ENCODE data around the gene SSBP2.

The SSBP2 gene

GRCh38 chr5:81646469-81646995 is 104.4 kb downstream of the SSBP2 start:
- H3K36me3 ChIP-seq (ENCODE audit: low read length): peaks cover 16% of the 10 kb centered on the region

GRCh38 chr5:81642210-81642609 is 108.7 kb downstream of the SSBP2 start:
- H3K27me3 ChIP-seq (ENCODE audit: low read length): no peaks in the 10 kb centered on the region
- H4K20me1 ChIP-seq (ENCODE audit: low read depth, low read length): no peaks in the 10 kb centered on the region; the same call in 1 of the 2 replicates
- no peak overlapping the region for H2AFZ ChIP-seq (ENCODE audit: low read depth, low read length, severe bottlenecking)
- peaks cover 9% of the 10 kb centered on the region for H3K36me3 ChIP-seq (ENCODE audit: low read length)
- H3K4me2 ChIP-seq (ENCODE audit: low read depth, low read length, poor library complexity, severe bottlenecking): no peak overlapping the region
- H3K9me3 ChIP-seq (ENCODE audit: insufficient read depth, low read length): no peaks in the 10 kb centered on the region
- no peak overlapping the region for H3K9ac ChIP-seq (ENCODE audit: low read length)
- H3F3A ChIP-seq (ENCODE audit: insufficient read depth): no peaks in the 10 kb centered on the region
- no peak for TF ChIP-seq CTCF (IDR thresholded peaks at IDR 0.05; ENCODE audit: insufficient read depth, low read length, poor library complexity, severe bottlenecking)
- no peak for TF ChIP-seq EZH2phosphoT487 (conservative IDR thresholded peaks at IDR 0.05; ENCODE audit: low read length)
- peaks cover 47% of the 10 kb centered on the region for H3K79me2 ChIP-seq (ENCODE audit: insufficient read depth, low read length)
- H3K27ac ChIP-seq (ENCODE audit: low read depth, low read length): no peak overlapping the region
- H3K9me2 ChIP-seq (replicated peaks; ENCODE audit: insufficient read depth, low read length): no peaks in the 10 kb centered on the region
- no peak overlapping the region for H3K4me3 ChIP-seq (ENCODE audit: insufficient read depth, low read length, poor library complexity, severe bottlenecking)

More at GRCh38 chr5:81646469-81646995, 104.4 kb downstream of the SSBP2 start:
- no peak overlapping the region for H3K9ac ChIP-seq (ENCODE audit: low read length)
- H3K4me2 ChIP-seq (ENCODE audit: low read depth, low read length, poor library complexity, severe bottlenecking): no peak overlapping the region
- H3K9me3 ChIP-seq (ENCODE audit: insufficient read depth, low read length): no peaks in the 10 kb centered on the region
- peaks cover 4% of the 10 kb centered on the region; the same call in 1 of the 2 replicates for H4K20me1 ChIP-seq (ENCODE audit: low read depth, low read length)
- H2AFZ ChIP-seq (ENCODE audit: low read depth, low read length, severe bottlenecking): no peak overlapping the region
- H3K27me3 ChIP-seq (ENCODE audit: low read length): no peaks in the 10 kb centered on the region
- no peak overlapping the region for H3K4me3 ChIP-seq (ENCODE audit: insufficient read depth, low read length, poor library complexity, severe bottlenecking)
- no peaks in the 10 kb centered on the region for H3K9me2 ChIP-seq (replicated peaks; ENCODE audit: insufficient read depth, low read length)
- H3K27ac ChIP-seq (ENCODE audit: low read depth, low read length): no peak overlapping the region
- H3K79me2 ChIP-seq (ENCODE audit: insufficient read depth, low read length): peaks cover 49% of the 10 kb centered on the region
- no peak for TF ChIP-seq EZH2phosphoT487 (conservative IDR thresholded peaks at IDR 0.05; ENCODE audit: low read length)
- TF ChIP-seq CTCF (IDR thresholded peaks at IDR 0.05; ENCODE audit: insufficient read depth, low read length, poor library complexity, severe bottlenecking): no peak
- no peaks in the 10 kb centered on the region; the same call in 1 of the 2 replicates for H3F3A ChIP-seq (ENCODE audit: insufficient read depth)

GRCh38 chr5:81639556-81639955 is 111.3 kb downstream of the SSBP2 start:
- Histone ChIP-seq H3K27ac (ENCODE audit: low read depth, low read length) (no peak overlapping the region), H2AFZ (ENCODE audit: low read depth, low read length, severe bottlenecking) (no peak overlapping the region), H4K20me1 (ENCODE audit: low read depth, low read length) (no peaks in the 10 kb centered on the region; the same call in 1 of the 2 replicates), H3K36me3 (ENCODE audit: low read length) (no peaks in the 10 kb centered on the region), H3K27me3 (ENCODE audit: low read length) (no peaks in the 10 kb centered on the region), H3K9me2 (replicated peaks; ENCODE audit: insufficient read depth, low read length) (no peaks in the 10 kb centered on the region), H3K4me3 (ENCODE audit: insufficient read depth, low read length, poor library complexity, severe bottlenecking) (no peak overlapping the region), H3K79me2 (ENCODE audit: insufficient read depth, low read length) (peaks cover 36% of the 10 kb centered on the region), H3K9ac (ENCODE audit: low read length) (no peak overlapping the region), H3K9me3 (ENCODE audit: insufficient read depth, low read length) (no peaks in the 10 kb centered on the region), H3K4me2 (ENCODE audit: low read depth, low read length, poor library complexity, severe bottlenecking) (no peak overlapping the region), H3F3A (ENCODE audit: insufficient read depth) (no peaks in the 10 kb centered on the region)
- TF ChIP-seq CTCF (IDR thresholded peaks at IDR 0.05; ENCODE audit: insufficient read depth, low read length, poor library complexity, severe bottlenecking): no peak

All from SU-DHL-6 (cell line).